Measurements from ENCODE around the gene CACNG4.

DNA sequence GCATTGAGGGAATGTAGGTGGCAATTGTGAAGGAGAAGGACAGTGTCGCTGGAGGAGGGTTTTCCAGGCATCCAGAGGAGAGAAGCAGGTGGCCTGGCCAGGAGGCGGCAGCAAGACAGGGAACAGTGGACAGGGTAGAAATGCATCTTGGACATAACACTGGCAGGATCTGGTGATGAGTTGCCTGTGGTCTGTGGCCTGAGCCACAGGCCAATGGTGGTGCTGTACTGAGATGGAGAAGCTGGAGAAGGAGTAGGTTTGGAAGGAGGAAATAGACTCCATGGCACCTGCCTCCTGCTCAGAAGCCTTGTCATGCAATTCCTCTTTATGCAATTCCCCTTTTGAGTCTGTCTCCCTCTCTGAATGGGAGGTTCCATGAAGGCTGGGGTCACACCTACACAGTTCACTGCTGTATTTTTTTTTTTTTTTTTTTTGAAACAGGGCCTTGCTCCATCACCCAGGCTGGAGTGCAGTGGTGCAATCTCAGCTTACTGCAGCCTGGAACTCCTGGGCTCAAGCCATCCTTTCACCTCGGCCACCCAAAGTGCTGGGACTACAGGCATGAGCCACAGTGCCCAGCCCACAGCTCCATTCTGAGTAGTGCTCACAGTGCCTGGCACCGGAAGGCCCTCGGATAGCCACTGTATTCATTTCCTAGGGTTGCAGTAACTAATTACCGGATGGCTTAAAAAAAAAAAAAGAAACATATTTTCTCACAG is 13.5 kb upstream of the CACNG4 start:
- TF ChIP-seq CTCF (IDR thresholded peaks at IDR 0.05; ENCODE audit: borderline replicate concordance, extremely low read depth, low read length, poor library complexity, severe bottlenecking) (no peak), EZH2 (IDR thresholded peaks at IDR 0.05; ENCODE audit: borderline replicate concordance, low read depth, low read length, severe bottlenecking) (no peak)

All from DND-41 (cell line).